GM12878 (cell line): ENCODE data around the gene C2orf68.
"Not testable (repeated sequence)": the region's sequence is repeated elsewhere in the genome, so short reads cannot be mapped to it uniquely, and the experiment has no call there.

Experiments used
- BRCA1 ChIP-seq: IDR thresholded peaks from 2 replicates; pipeline ENCODE4 v1.6.1; 2011; ENCODE audit warnings: low read depth, low read length, improper control_type of control experiment
- CHD2 ChIP-seq: IDR thresholded peaks from 2 replicates; pipeline ENCODE4 v1.6.1; 2011; ENCODE audit warnings: low read depth, low read length, improper control_type of control experiment, borderline replicate concordance
- CHD4 ChIP-seq: fragments of 200-600 bp; sonication (generic); IDR thresholded peaks from 2 replicates; pipeline ENCODE4 v1.6.1; 2016; ENCODE audit warnings: mild to moderate bottlenecking
- CREB1 ChIP-seq: IDR thresholded peaks from 2 replicates; pipeline ENCODE4 v1.6.1; 2012; ENCODE audit warnings: low read depth, mild to moderate bottlenecking, inconsistent platforms
- JUND ChIP-seq: IDR thresholded peaks from 2 replicates; pipeline ENCODE4 v1.6.1; 2012; ENCODE audit warnings: low read depth, mild to moderate bottlenecking, low read length, improper control_type of control experiment, moderate library complexity
- POU2F2 ChIP-seq: IDR thresholded peaks from 3 replicates; pipeline ENCODE4 v1.6.1; 2011; ENCODE audit warnings: low read depth, mild to moderate bottlenecking, low read length, borderline replicate concordance
- REST ChIP-seq: IDR thresholded peaks from 2 replicates; pipeline ENCODE4 v1.6.1; 2012; ENCODE audit warnings: mild to moderate bottlenecking, low read depth, low read length
- SREBF1 ChIP-seq: IDR thresholded peaks from 2 replicates; pipeline ENCODE4 v1.6.1; 2012; ENCODE audit warnings: mild to moderate bottlenecking, low read length
- ZNF207 ChIP-seq: fragments of 450-650 bp; IDR thresholded peaks from 2 replicates; pipeline ENCODE4 v1.6.1; 2014; ENCODE audit warnings: antibody characterized with exemption, mild to moderate bottlenecking, borderline replicate concordance
- ZNF24 ChIP-seq: fragments of 450-650 bp; IDR thresholded peaks from 2 replicates; pipeline ENCODE4 v1.6.1; 2017; ENCODE audit warnings: antibody characterized with exemption, mild to moderate bottlenecking
- TF ChIP-seq, protein P1 (sequence below), 3 experiments: IDR thresholded peaks in 2 of 3; conservative IDR thresholded peaks in 1 of 3; 2 replicates each; pipeline ENCODE4 v1.5.1; 2011; ENCODE audit warnings: low read depth in 3 of 3, low read length in 3 of 3, mild to moderate bottlenecking in 3 of 3, control low read depth in 2 of 3, moderate library complexity in 2 of 3, inconsistent platforms in 1 of 3, mixed read lengths in 1 of 3; ENCODE audit not compliant: control insufficient read depth in 2 of 3, insufficient read depth in 1 of 3; ENCODE audit errors: extremely low read depth in 1 of 3
- TF ChIP-seq, protein P2 (sequence below): fragments of 450-650 bp; IDR thresholded peaks from 2 replicates; pipeline ENCODE4 v1.6.1; 2016; ENCODE audit warnings: mild to moderate bottlenecking

DNA sequence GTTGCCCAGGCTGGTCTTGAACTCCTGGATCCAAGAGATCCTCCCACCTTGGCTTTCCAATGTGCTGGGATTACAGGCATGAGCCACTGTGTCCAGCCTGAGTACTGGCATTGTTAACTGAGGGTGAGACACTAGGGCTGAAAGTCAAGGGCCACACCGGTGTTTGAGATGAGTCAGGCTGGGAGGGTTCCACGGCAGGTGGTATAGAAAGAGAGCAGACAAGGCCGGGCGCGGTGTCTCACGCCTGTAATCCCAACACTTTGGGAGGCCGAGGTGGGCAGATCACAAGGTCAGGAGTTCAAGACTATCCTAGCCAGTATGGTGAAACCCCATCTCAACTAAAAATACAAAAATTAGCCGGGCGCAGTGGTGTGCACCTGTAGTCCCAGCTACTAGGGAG is 19.6 kb downstream of the C2orf68 start:
- TF ChIP-seq, protein P1, sequence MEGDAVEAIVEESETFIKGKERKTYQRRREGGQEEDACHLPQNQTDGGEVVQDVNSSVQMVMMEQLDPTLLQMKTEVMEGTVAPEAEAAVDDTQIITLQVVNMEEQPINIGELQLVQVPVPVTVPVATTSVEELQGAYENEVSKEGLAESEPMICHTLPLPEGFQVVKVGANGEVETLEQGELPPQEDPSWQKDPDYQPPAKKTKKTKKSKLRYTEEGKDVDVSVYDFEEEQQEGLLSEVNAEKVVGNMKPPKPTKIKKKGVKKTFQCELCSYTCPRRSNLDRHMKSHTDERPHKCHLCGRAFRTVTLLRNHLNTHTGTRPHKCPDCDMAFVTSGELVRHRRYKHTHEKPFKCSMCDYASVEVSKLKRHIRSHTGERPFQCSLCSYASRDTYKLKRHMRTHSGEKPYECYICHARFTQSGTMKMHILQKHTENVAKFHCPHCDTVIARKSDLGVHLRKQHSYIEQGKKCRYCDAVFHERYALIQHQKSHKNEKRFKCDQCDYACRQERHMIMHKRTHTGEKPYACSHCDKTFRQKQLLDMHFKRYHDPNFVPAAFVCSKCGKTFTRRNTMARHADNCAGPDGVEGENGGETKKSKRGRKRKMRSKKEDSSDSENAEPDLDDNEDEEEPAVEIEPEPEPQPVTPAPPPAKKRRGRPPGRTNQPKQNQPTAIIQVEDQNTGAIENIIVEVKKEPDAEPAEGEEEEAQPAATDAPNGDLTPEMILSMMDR (IDR thresholded peaks at IDR 0.05 in 2 of 3, conservative IDR thresholded peaks at IDR 0.05 in 1 of 3; ENCODE audit: control insufficient read depth in 2 of 3, extremely low read depth in 1 of 3, insufficient read depth in 1 of 3, low read depth in 3 of 3, low read length in 3 of 3): not testable (repeated sequence)
- not testable (repeated sequence) for TF ChIP-seq CHD4, JUND, ZNF207, REST, CHD2, POU2F2, CREB1, SREBF1, BRCA1, ZNF24
- TF ChIP-seq, protein P2, sequence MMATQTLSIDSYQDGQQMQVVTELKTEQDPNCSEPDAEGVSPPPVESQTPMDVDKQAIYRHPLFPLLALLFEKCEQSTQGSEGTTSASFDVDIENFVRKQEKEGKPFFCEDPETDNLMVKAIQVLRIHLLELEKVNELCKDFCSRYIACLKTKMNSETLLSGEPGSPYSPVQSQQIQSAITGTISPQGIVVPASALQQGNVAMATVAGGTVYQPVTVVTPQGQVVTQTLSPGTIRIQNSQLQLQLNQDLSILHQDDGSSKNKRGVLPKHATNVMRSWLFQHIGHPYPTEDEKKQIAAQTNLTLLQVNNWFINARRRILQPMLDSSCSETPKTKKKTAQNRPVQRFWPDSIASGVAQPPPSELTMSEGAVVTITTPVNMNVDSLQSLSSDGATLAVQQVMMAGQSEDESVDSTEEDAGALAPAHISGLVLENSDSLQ: not testable (repeated sequence)
